Measurements from ENCODE around the gene PRKG1. TPM values are rescaled to one million over a fixed set of nuclear protein-coding genes. Genes with fewer than 3 reads are reported as not detected.

The PRKG1 gene
- total and polyA plus RNA-seq, 2 of the 8 experiments (the other 6 are each of a cell fraction or from before 2014, with no cell fraction given), result 4.2 to 15.2 TPM

- Histone ChIP-seq H3K23ac (ENCODE audit: insufficient read length) (no peak overlapping the region), H2BK120ac (replicated peaks; ENCODE audit: low read depth, low read length) (no peak overlapping the region), H2BK12ac (ENCODE audit: low read depth, low read length) (no peak overlapping the region), H2BK20ac (ENCODE audit: low read length) (no peak overlapping the region), H2BK5ac (ENCODE audit: low read depth, low read length) (no peak overlapping the region), H3K14ac (ENCODE audit: insufficient read length) (no peak overlapping the region), H4K20me1 (replicated peaks in 1 of 2; ENCODE audit: control insufficient read depth in 1 of 2, insufficient read depth in 2 of 2, low read length in 2 of 2) (peaks cover 2 to 4% of the 10 kb centered on the region in 2 experiments), H3K23me2 (ENCODE audit: low read depth, low read length) (peaks cover 3% of the 10 kb centered on the region; the same call in 1 of the 2 replicates), H3K27me3 (replicated peaks in 1 of 4; ENCODE audit: control insufficient read depth in 3 of 4, extremely low read depth in 1 of 4, insufficient read depth in 3 of 4, low read length in 3 of 4) (no peaks in the 10 kb centered on the region), H4K8ac (ENCODE audit: extremely low read depth, insufficient read depth, low read length) (no peak overlapping the region), H3K36me3 (ENCODE audit: control insufficient read depth in 2 of 4, insufficient read depth in 4 of 4, low read length in 3 of 4) (peaks cover 0 to 13% (median 0%) of the 10 kb centered on the region in 4 experiments; a peak in 1 of 8 replicates), H4K91ac (replicated peaks; ENCODE audit: insufficient read length, low read length) (no peak overlapping the region), H2AK5ac (ENCODE audit: low read depth, low read length) (no peak overlapping the region), H3K9ac (replicated peaks in 1 of 4; ENCODE audit: extremely low read depth in 1 of 4, low read depth in 3 of 4, low read length in 3 of 4) (no peak overlapping the region), H2AFZ (ENCODE audit: low read length) (no peak overlapping the region), H3K27ac (ENCODE audit: low read depth, low read length) (no peak overlapping the region), H3K4me2 (ENCODE audit: insufficient read depth in 1 of 2, low read depth in 2 of 2, low read length in 2 of 2) (no peak overlapping the region), H3K56ac (replicated peaks; ENCODE audit: insufficient read length, low read depth, low read length) (no peak overlapping the region), H3K18ac (ENCODE audit: extremely low read depth, low read length) (no peak overlapping the region), H2BK15ac (ENCODE audit: low read length) (no peak overlapping the region), H3K4me3 (ENCODE audit: extremely low read depth in 1 of 4, insufficient read depth in 2 of 4, low read depth in 3 of 4, low read length in 4 of 4) (no peak overlapping the region), H3K79me2 (ENCODE audit: control insufficient read depth in 1 of 2, insufficient read depth in 2 of 2, low read length in 2 of 2) (peaks cover 15 to 36% of the 10 kb centered on the region in 2 experiments), H4K5ac (ENCODE audit: insufficient read length, low read depth, low read length) (no peak overlapping the region), H3K4me1 (replicated peaks in 1 of 4; ENCODE audit: control insufficient read depth in 3 of 4, insufficient read depth in 4 of 4, low read length in 3 of 4) (peaks cover 0 to 13% (median 6%) of the 10 kb centered on the region in 4 experiments; a peak in 5 of 7 replicates), H3K9me3 (ENCODE audit: insufficient read depth in 2 of 2, low read depth in 1 of 2, low read length in 1 of 2) (0 out of 4 replicates have a peak, but pooled peaks cover 0 to 1% of the 10 kb centered on the region in 2 experiments), H3K4ac (replicated peaks; ENCODE audit: insufficient read length, low read depth, low read length) (no peak overlapping the region), H3K79me1 (ENCODE audit: low read depth, low read length) (peaks cover 10% of the 10 kb centered on the region)
- WGBS, 2 experiments (ENCODE audit: extremely low coverage in 1 of 2, insufficient coverage in 1 of 2, insufficient read length in 1 of 2, insufficient replicate concordance in 2 of 2, low coverage in 1 of 2, low lambda C conversion rate in 2 of 2, missing lambda C conversion rate in 1 of 2), result 91% methylated on average over 5 of the region's 5 CpGs; no CpG with 5 or more reads in 1 of the 2 experiments
- FAIRE-seq, result no peak
- ChIA-PET POLR2A (ENCODE audit: partially characterized antibody) (interaction anchor here (0.6 to 1.0 kb wide), 2 partner anchors 11 to 64 kb away, joined by 3 read pairs; no protein-coding TSS in a partner anchor), CTCF (ENCODE audit: partially characterized antibody) (no interaction called here)
- no peak for DNase-seq (ENCODE audit: low read depth in 1 of 2, low spot score in 2 of 2)
- TF ChIP-seq CTBP2 (IDR thresholded peaks at IDR 0.05; ENCODE audit: borderline replicate concordance, insufficient read depth, insufficient read length, low read length) (no peak), ATF3 (IDR thresholded peaks at IDR 0.05; ENCODE audit: insufficient read depth, low read depth, low read length) (no peak), KDM1A (IDR thresholded peaks at IDR 0.05; ENCODE audit: borderline replicate concordance, low read length) (no peak), NANOG (IDR thresholded peaks at IDR 0.05; ENCODE audit: insufficient read depth, low read depth, low read length, poor library complexity, severe bottlenecking) (no peak), KDM4A (IDR thresholded peaks at IDR 0.05; ENCODE audit: low read depth, low read length, severe bottlenecking) (no peak), CBX5 (IDR thresholded peaks at IDR 0.05; ENCODE audit: low read depth, low read length) (no peak), RFX5 (IDR thresholded peaks at IDR 0.05; ENCODE audit: borderline replicate concordance, low read depth, low read length) (no peak)
- TF ChIP-seq, protein P1, sequence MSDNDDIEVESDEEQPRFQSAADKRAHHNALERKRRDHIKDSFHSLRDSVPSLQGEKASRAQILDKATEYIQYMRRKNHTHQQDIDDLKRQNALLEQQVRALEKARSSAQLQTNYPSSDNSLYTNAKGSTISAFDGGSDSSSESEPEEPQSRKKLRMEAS (IDR thresholded peaks at IDR 0.05), result no peak
Observed at GRCh38 chr10:51694086-51694768, 619.9 kb downstream of the PRKG1 start.

Data from H1 (cell line).